ENCODE measurements around the gene RB1. TPM values are rescaled to one million over a fixed set of nuclear protein-coding genes. Genes with fewer than 3 reads are reported as not detected.
A peak's percentile ranks its signal among the peaks of the same experiment; 100 is the strongest.
"Not testable (repeated sequence)": the region's sequence is repeated elsewhere in the genome, so short reads cannot be mapped to it uniquely, and the experiment has no call there.

Gene RB1
- total RNA-seq, 1 donor from 2014 or later: 12.4 TPM

GRCh38 chr13:48411841-48412531, 108.4 kb downstream of the RB1 start:
- DNase-seq (ENCODE audit: low read depth) (peak; percentile 51), FAIRE-seq (peak; percentile 64)
- Histone ChIP-seq H3K27me3 (ENCODE audit: control insufficient read depth, insufficient read depth, low read length) (no peaks in the 10 kb centered on the region), H3K4me3 (ENCODE audit: low read depth, low read length) (peak overlapping the region; percentile 66), H3K36me3 (ENCODE audit: control insufficient read depth, insufficient read depth, low read length) (no peaks in the 10 kb centered on the region)
- TF ChIP-seq CTCF (IDR thresholded peaks at IDR 0.05; ENCODE audit: insufficient read depth, low read length, severe bottlenecking): no peak

GRCh38 chr13:48412881-48413351, 109.4 kb downstream of the RB1 start, which contains the start of gene LPAR6:
LPAR6 (minus strand) TSS chr13:48413113; CDS start chr13:48412423, 690 bp downstream.
- H3K27me3 ChIP-seq (ENCODE audit: control insufficient read depth, insufficient read depth, low read length): no peaks in the 10 kb centered on the region
- no peaks in the 10 kb centered on the region for H3K36me3 ChIP-seq (ENCODE audit: control insufficient read depth, insufficient read depth, low read length)
- peak; percentile 80 for DNase-seq (ENCODE audit: low read depth)
- no peak for FAIRE-seq
- no peak for TF ChIP-seq CTCF (IDR thresholded peaks at IDR 0.05; ENCODE audit: insufficient read depth, low read length, severe bottlenecking)
- peak within 1 kb of the TSS; percentile 66 for H3K4me3 ChIP-seq (ENCODE audit: low read depth, low read length)

GRCh38 chr13:48414501-48414900, 111.0 kb downstream of the RB1 start:
- Histone ChIP-seq H3K4me3 (ENCODE audit: low read depth, low read length) (no peak overlapping the region), H3K36me3 (ENCODE audit: control insufficient read depth, insufficient read depth, low read length) (no peaks in the 10 kb centered on the region), H3K27me3 (ENCODE audit: control insufficient read depth, insufficient read depth, low read length) (no peaks in the 10 kb centered on the region)
- TF ChIP-seq CTCF (IDR thresholded peaks at IDR 0.05; ENCODE audit: insufficient read depth, low read length, severe bottlenecking): no peak
- DNase-seq (ENCODE audit: low read depth): no peak
- no peak for FAIRE-seq

GRCh38 chr13:48415516-48415915, 112.0 kb downstream of the RB1 start:
- Histone ChIP-seq H3K27me3 (ENCODE audit: control insufficient read depth, insufficient read depth, low read length) (no peaks in the 10 kb centered on the region), H3K36me3 (ENCODE audit: control insufficient read depth, insufficient read depth, low read length) (no peaks in the 10 kb centered on the region), H3K4me3 (ENCODE audit: low read depth, low read length) (no peak overlapping the region)
- FAIRE-seq (no peak), DNase-seq (ENCODE audit: low read depth) (no peak)
- no peak for TF ChIP-seq CTCF (IDR thresholded peaks at IDR 0.05; ENCODE audit: insufficient read depth, low read length, severe bottlenecking)

GRCh38 chr13:48422003-48422402, 118.5 kb downstream of the RB1 start:
- DNase-seq (ENCODE audit: low read depth); FAIRE-seq; H3K4me3 ChIP-seq (ENCODE audit: low read depth, low read length); H3K36me3 ChIP-seq (ENCODE audit: control insufficient read depth, insufficient read depth, low read length); H3K27me3 ChIP-seq (ENCODE audit: control insufficient read depth, insufficient read depth, low read length): not testable (repeated sequence)

- DNase-seq (ENCODE audit: low read depth): peak; percentile 88
- Histone ChIP-seq H3K4me3 (ENCODE audit: low read depth, low read length) (no peak overlapping the region), H3K36me3 (ENCODE audit: control insufficient read depth, insufficient read depth, low read length) (no peaks in the 10 kb centered on the region), H3K27me3 (ENCODE audit: control insufficient read depth, insufficient read depth, low read length) (no peaks in the 10 kb centered on the region)
- FAIRE-seq: no peak
- no peak for TF ChIP-seq CTCF (IDR thresholded peaks at IDR 0.05; ENCODE audit: insufficient read depth, low read length, severe bottlenecking)
These were observed 120.7 kb downstream of the RB1 start for GRCh38 chr13:48424212-48424611.
